NCI-H774 (cell line): ENCODE results near the gene PNISR.

ENCODE experiments used
- DNase-seq: peaks from one replicate; lab custom pipeline; 2025; lab: John Stamatoyannopoulos, UW

PNISR gene

DNA sequence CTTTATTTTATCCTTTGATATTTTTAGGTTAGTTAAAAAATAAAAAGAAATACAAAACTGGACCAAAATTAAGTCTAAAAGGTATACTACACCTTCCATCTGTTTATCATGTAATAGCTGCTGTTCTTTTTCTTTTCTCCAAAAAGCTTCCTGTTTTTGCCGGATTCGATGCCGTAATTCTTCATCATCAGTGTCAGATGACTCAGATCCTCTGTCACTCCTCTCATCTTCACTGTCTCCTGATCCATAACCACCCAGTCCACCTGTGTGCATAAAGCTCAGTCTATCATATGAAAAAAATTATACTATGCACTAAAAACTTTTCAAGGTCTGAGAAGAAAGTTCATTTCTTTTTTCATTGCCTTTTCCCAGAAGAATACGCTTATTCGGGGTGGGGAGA is 22.7 kb downstream of the PNISR start:
- DNase-seq, result no peak

DNA sequence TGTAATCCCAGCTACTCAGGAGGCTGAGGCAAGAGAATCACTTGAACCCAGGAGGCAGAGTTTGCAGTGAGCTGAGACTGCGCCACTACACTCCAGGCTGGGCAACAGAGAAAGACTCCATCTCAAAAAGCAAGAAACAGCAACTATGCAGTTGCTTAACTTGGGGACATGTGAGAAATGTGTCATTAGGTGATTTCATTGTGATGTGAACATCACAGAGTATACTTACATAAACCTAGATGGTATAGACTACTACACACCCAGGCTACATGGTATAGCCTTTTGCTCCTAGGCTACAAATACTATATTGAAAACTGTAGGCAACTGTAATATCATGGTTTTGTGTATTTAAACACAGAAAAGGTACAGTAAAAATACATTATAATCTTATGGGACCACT is 27.8 kb downstream of the PNISR start:
- DNase-seq, result no peak

- DNase-seq, result peak; percentile 87
Measured at GRCh38 chr6:99393698-99394531, 31.2 kb downstream of the PNISR start, which contains the start of gene COQ3. Gene COQ3 (minus strand): TSS chr6:99394195. CDS start chr6:99394179, 16 bp downstream.

GRCh38 chr6:99393366-99393697 is 31.8 kb downstream of the PNISR start:
- DNase-seq, result no peak

GRCh38 chr6:99390896-99391295 is 34.2 kb downstream of the PNISR start:
- DNase-seq, result no peak

DNA sequence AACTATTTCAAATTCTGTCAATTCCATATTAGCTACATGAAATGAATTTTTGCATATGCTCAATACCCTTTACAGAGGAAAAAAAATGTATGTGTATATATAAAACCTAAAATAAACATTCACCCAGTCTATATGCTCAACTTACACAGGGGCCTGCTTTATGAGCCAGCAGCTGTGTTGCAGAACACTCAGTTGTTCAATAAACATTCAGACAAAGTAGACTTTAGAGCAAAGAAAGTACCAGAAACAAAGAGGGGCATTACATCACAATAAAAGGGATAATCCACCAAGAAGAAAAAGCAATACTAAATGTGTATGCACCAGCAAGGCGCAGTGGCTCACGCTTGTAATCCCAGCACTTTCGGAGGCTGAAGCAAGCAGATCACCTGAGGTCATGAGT is 40.6 kb downstream of the PNISR start:
- no peak for DNase-seq

DNA sequence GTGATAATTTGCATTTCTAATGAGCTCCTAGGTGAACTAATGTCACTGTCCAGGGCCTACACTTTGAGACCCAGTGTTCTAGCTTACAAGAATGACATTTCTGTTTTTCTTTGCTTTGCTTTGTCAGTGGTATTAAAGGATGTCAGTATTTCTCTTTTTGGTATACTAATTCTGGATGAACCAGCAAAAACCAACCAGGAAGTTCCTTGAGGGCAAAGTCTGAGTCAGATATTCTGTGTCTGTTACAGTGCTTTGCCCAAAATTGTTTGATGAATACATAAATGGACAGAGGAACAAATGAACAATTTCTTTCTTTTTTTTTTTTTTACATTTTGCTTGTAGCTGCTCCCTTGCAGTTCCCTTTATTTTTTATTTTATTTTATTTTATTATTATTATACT is 46.5 kb downstream of the PNISR start:
- no peak for DNase-seq

DNA sequence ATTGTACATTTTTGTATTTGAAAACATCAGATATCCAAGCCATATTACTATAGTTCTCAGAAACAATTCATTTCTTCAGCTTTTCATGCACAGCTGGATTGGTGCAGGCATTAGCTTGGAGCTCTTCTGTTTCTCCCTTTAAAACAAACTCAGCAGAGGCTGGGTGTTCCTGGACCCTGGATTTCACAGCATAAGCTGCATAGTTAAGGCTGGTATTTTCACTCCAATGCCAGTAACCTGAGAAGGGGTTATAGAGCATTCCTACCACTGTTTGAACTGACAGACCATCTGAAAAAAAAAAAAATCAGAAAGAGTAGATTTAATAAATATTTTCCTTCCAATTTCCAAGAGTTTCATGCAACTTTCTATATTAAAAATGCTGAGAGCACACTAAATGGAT is 55.6 kb downstream of the PNISR start:
- DNase-seq, result no peak

DNA sequence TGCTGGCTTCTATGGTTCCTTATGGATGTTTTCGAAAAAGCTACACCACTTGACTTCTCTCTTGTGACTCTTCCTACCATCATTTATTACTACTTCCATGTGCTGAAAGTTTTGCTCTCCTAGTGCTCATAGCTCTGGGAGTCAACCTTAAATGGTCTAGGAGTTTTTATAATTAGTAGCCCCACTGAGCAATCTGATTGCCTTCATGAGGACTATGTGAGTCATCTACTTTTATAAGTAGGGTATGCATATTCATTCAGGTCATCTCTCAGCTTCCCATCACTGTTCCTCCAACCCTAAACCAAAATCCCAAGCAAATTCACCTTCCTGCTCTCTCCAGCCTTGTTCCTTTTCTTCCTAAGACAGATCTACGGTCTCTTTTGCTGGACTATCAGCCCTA is 58.3 kb downstream of the PNISR start:
- no peak for DNase-seq

DNA sequence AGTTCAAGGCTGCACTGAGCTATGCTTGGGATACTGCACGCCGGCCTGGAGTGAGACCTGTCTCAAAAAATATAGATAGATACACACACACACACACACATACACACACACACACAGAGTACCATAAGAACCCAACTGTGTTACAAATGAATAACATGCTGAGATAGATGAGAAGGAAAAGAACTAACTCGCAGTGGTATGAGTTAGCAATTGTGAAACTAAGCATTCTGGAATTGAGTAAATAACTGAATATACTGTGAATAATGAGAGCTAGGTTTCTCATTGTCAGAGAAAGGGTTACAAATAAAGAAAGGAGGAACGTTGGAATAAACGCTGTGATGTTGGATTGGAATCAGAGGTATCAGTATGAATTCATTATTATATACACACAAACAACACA is 61.1 kb downstream of the PNISR start:
- no peak for DNase-seq

GRCh38 chr6:99362678-99363268 is 62.3 kb downstream of the PNISR start:
- no peak for DNase-seq

- DNase-seq, result no peak
Measured at GRCh38 chr6:99359800-99360199, 65.3 kb downstream of the PNISR start.

- DNase-seq, result no peak
Measured at GRCh38 chr6:99356641-99357040, 68.5 kb downstream of the PNISR start.

DNA sequence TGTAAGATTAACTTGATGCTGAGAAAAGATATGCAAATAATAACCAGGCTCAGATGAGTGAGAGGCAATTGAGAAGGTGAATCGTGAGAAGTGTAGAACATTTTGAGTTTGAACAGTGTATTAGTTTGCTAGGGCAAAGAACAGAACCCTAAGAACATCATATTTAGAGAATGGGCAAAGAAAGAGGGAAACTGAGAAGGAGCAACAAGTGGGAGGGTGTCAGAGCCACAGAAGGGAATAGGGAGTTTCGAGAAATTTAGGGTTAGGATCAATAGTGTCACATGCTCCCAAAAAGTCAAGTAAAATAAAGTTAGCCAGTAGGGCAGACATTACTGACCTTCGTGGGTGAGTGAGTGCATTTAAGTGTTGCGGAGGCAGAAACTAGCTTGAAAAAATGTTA is 70.1 kb downstream of the PNISR start:
- DNase-seq, result no peak

GRCh38 chr6:99353126-99353525 is 72.0 kb downstream of the PNISR start:
- no peak for DNase-seq

DNA sequence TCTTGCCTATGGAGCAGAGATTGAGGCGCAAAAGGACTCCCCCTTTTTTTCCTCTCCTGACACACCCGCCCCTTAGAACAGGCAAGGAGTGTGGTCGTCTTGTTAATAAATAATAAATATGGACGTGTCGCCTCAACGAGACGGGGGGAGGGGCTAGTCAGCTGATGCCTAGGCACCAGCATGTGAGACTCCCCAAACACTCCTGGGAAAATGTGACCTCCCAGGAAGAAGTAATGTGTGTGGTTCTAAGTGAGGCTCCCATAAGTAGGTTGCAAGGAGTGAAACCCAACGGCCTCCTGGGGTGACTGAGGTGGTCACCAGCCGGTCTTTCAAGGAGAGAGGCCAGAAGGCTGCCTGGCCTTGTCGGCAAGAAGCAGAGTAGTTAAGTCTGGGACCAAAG is 74.5 kb downstream of the PNISR start:
- DNase-seq, result peak; percentile 53

- peak; percentile 85 for DNase-seq
Measured at GRCh38 chr6:99349171-99350141, 75.7 kb downstream of the PNISR start, which contains the start of gene FAXC. Gene FAXC (minus strand): TSS chr6:99349674. CDS start chr6:99349372, 302 bp downstream.

DNA sequence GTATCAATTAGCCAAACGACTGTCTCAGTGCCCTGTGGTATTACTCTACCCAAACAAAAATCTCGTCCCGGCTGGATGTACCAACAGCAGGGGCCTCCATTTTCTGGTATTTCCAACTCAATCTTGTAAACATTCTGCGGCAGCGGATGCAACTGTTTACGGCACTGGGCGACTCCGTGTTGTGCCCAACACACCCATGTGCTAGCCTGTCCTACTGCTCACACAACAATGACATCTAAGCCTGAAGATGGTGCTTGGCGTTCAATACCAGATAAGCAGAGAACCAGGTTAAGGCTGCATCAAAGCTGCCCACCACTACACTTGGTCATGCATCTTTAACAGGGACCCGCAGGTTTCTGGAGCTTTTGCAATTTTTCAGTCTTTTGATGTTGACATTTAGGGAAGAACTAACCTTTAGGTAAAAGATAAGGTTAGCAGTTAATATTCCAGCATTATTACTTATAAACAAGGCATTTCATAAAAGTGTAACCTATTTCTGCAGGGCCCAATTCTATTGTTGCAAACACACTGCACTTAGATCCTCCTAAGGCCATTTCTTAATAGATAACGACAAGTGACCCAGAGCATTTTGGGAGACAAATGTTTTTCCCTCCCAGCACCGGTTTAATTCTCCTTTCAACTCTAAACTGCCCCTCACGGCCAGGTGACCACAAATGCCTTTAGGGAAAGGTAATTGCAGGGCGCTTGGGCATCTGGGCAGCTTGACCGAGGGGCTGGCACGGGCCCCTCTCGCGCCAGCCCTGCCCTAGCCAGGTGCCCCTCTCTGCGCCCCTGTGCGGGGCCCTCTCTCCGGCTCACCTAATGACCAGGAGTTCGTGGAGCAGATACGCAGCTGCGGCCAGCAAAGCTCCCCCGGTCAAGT is 76.6 kb downstream of the PNISR start:
- DNase-seq, result no peak
